Esophagus muscularis mucosa (tissue), 4 donors: ENCODE data around the gene INPP4B. TPM values are rescaled to one million over a fixed set of nuclear protein-coding genes. Genes with fewer than 3 reads are reported as not detected.

Source experiments
- DNase-seq: peaks from one replicate; pipeline ENCODE4 v3.0.0-alpha.2; 2017; ENCODE audit errors: extremely low spot score
- H3K27ac ChIP-seq, 4 donors: fragments of 200-600 bp; sonication (generic); replicated peaks in 1 of 4; 1 replicate in 3 of 4; 2 replicates in 1 of 4; pipeline ENCODE4 v1.5.1; 2016 to 2019; ENCODE audit warnings: mild to moderate bottlenecking in 1 of 4
- H3K27me3 ChIP-seq, 4 donors: fragments of 200-600 bp; sonication (generic); one replicate each; pipeline versions ENCODE4 v1.5.1 to v1.6.0; 2016 to 2019
- H3K36me3 ChIP-seq, 4 donors: fragments of 200-600 bp; sonication (generic); one replicate each; pipeline ENCODE4 v1.5.1; 2016 to 2019
- H3K4me1 ChIP-seq, 4 donors: fragments of 200-600 bp; sonication (generic); one replicate each; pipeline ENCODE4 v1.5.1; 2016 to 2019
- H3K4me3 ChIP-seq, 4 donors: fragments of 200-600 bp; sonication (generic); 1 replicate in 2 of 4; 2 replicates in 2 of 4; pipeline ENCODE4 v1.5.1; 2016 to 2019; ENCODE audit warnings: mild to moderate bottlenecking in 4 of 4, moderate library complexity in 1 of 4
- H3K9me3 ChIP-seq, 4 donors: fragments of 200-600 bp; sonication (generic); 1 replicate in 3 of 4; 2 replicates in 1 of 4; pipeline ENCODE4 v1.5.1; 2016 to 2019
- CTCF ChIP-seq, 3 experiments: fragments of 200-600 bp in 2 of 3; fragments of 450-650 bp in 1 of 3; sonication (generic) in 2 of 3; IDR thresholded peaks; one replicate each; pipeline ENCODE4 v1.5.1; 2017 to 2019; ENCODE audit warnings: antibody characterized with exemption in 3 of 3, mild to moderate bottlenecking in 2 of 3, moderate library complexity in 1 of 3
- EP300 ChIP-seq: sonication (generic); formaldehyde crosslinking; IDR thresholded peaks from one replicate; pipeline ENCODE4 v1.6.1; 2017; ENCODE audit warnings: antibody characterized with exemption
- POLR2A ChIP-seq: fragments of 450-650 bp; IDR thresholded peaks from one replicate; pipeline ENCODE4 v1.6.1; 2017; ENCODE audit warnings: antibody characterized with exemption, moderate library complexity, mild to moderate bottlenecking, low read depth
- POLR2AphosphoS5 ChIP-seq, 2 donors: sonication (generic); formaldehyde crosslinking; IDR thresholded peaks; one replicate each; pipeline ENCODE4 v1.6.1; 2017; ENCODE audit warnings: antibody characterized with exemption in 2 of 2
- WGBS: methylation state at CpG from one replicate; pipeline ENCODE4 v1.1.5; 2018; 5-methylcytosine and 5-hydroxymethylcytosine counted together
- intact Hi-C: fragments of 100-400 bp; cut with DNase I; formaldehyde crosslinking; loops from one replicate; pipeline ENCODE4 v1.15.1; 2023
- total RNA-seq, 4 donors: library from RNA; depleted of rRNA; stranded (reverse); fragments of >200 nt; gene quantifications; one replicate each; pipeline versions ENCODE4 v1.1.0 to v1.2.1, GENCODE V29; 2016

INPP4B gene
- total RNA-seq, 4 donors from 2014 or later, result 12.7 to 23.4 (median 15.9) TPM

- no peaks in the 10 kb centered on the region for H3K36me3 ChIP-seq
- intact Hi-C loops, result no loop called here
- DNase-seq, result no peak
- no peak overlapping the region for H3K27ac ChIP-seq
- no peak for TF ChIP-seq CTCF (IDR thresholded peaks at IDR 0.05)
- no peak for TF ChIP-seq POLR2AphosphoS5 (IDR thresholded peaks at IDR 0.05)
- TF ChIP-seq POLR2A, result no peak
- TF ChIP-seq EP300, result no peak
- WGBS, result 4% methylated on average over 1 of the region's 1 CpG
- H3K9me3 ChIP-seq, result no peaks in the 10 kb centered on the region
- no peaks in the 10 kb centered on the region for H3K27me3 ChIP-seq
- H3K4me3 ChIP-seq, result no peak overlapping the region
- no peaks in the 10 kb centered on the region for H3K4me1 ChIP-seq
Measured at GRCh38 chr4:142547974-142548373, 298.1 kb downstream of the INPP4B start.

GRCh38 chr4:142544594-142544993 is 301.5 kb downstream of the INPP4B start:
- no peaks in the 10 kb centered on the region for H3K27me3 ChIP-seq
- TF ChIP-seq POLR2AphosphoS5 (IDR thresholded peaks at IDR 0.05), result no peak
- no peak for TF ChIP-seq POLR2A
- no peak for TF ChIP-seq CTCF (IDR thresholded peaks at IDR 0.05)
- TF ChIP-seq EP300, result no peak
- DNase-seq, result no peak
- no peak overlapping the region for H3K27ac ChIP-seq
- no peak overlapping the region for H3K4me3 ChIP-seq
- H3K4me1 ChIP-seq, result no peaks in the 10 kb centered on the region
- H3K9me3 ChIP-seq, result no peaks in the 10 kb centered on the region
- no peaks in the 10 kb centered on the region for H3K36me3 ChIP-seq
- intact Hi-C loops, result no loop called here
- 80% methylated on average over 3 of the region's 3 CpGs for WGBS

DNA sequence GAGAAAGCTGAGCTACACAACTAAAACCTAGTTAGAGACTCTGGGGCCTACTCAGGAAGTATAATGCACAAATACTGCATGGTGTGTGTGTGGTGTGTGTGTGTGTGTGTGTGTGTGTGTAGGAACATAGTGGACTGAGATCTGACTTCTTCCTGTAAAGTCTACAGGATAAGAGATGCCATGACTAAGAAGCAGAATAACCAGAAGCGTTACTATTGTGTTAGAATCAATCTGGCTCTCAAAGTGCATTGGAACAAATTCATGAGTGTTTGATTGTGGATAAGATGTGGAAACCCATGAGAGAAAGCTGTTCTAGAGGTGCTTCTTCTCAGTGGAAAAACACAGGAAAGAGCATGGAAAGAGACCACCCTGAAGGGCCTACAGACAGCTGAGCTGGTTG is 302.1 kb downstream of the INPP4B start:
- Histone ChIP-seq H3K4me3 (no peak overlapping the region), H3K9me3 (no peaks in the 10 kb centered on the region), H3K4me1 (no peaks in the 10 kb centered on the region), H3K36me3 (no peaks in the 10 kb centered on the region), H3K27ac (no peak overlapping the region), H3K27me3 (no peaks in the 10 kb centered on the region)
- no peak for DNase-seq
- intact Hi-C loops, result no loop called here
- TF ChIP-seq POLR2AphosphoS5 (IDR thresholded peaks at IDR 0.05) (no peak), EP300 (no peak), CTCF (IDR thresholded peaks at IDR 0.05) (no peak), POLR2A (no peak)
- 96% methylated on average over 1 of the region's 1 CpG for WGBS

DNA sequence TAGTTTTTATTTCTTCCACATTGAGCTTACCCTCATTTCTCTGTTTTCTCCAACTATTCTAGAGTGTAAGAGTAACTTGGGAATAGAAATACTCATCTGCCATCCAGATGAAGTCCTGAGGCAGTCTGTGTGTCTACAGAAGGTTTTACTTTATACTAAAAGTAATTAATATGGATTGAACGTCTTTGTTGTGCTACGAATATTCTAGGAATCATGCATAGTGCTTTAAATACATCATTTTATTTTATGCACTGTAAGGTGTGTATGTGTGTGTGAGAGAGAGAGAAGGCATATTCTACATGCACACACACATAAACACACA is 305.7 kb downstream of the INPP4B start:
- no peak for DNase-seq
- H3K4me1 ChIP-seq, result no peaks in the 10 kb centered on the region
- no peaks in the 10 kb centered on the region for H3K27me3 ChIP-seq
- H3K4me3 ChIP-seq, result no peak overlapping the region
- intact Hi-C loops, result no loop called here
- no peak overlapping the region for H3K27ac ChIP-seq
- TF ChIP-seq CTCF (IDR thresholded peaks at IDR 0.05) (no peak), POLR2A (no peak), EP300 (no peak), POLR2AphosphoS5 (IDR thresholded peaks at IDR 0.05) (no peak)
- no peaks in the 10 kb centered on the region for H3K36me3 ChIP-seq
- no peaks in the 10 kb centered on the region for H3K9me3 ChIP-seq
- WGBS, result 82% methylated on average over 2 of the region's 2 CpGs

GRCh38 chr4:142539796-142540482 is 306.2 kb downstream of the INPP4B start:
- no peak for DNase-seq
- TF ChIP-seq CTCF (IDR thresholded peaks at IDR 0.05), result no peak
- TF ChIP-seq POLR2AphosphoS5 (IDR thresholded peaks at IDR 0.05), result no peak
- TF ChIP-seq EP300, result no peak
- no peak for TF ChIP-seq POLR2A
- Histone ChIP-seq H3K9me3 (no peaks in the 10 kb centered on the region), H3K27ac (no peak overlapping the region), H3K4me3 (no peak overlapping the region), H3K27me3 (no peaks in the 10 kb centered on the region), H3K4me1 (no peaks in the 10 kb centered on the region), H3K36me3 (no peaks in the 10 kb centered on the region)
- 54% methylated on average over 3 of the region's 3 CpGs for WGBS
- intact Hi-C loops, result no loop called here
